GM18909 (cell line): ENCODE measurements around the gene MAP3K12.
A peak's percentile ranks its signal among the peaks of the same experiment; 100 is the strongest.
"Not testable (repeated sequence)": the region's sequence is repeated elsewhere in the genome, so short reads cannot be mapped to it uniquely, and the experiment has no call there.

Source experiments
- ATAC-seq: cut with Tn5 transposase; IDR thresholded peaks from one replicate; pipeline ENCODE4 v1.9.1; 2021; ENCODE audit warnings: mild to moderate bottlenecking; ENCODE audit not compliant: unreplicated experiment, poor library complexity

MAP3K12 gene

GRCh38 chr12:53450936-53451335, 48.3 kb downstream of the MAP3K12 start:
- no peak for ATAC-seq

- ATAC-seq, result not testable (repeated sequence)
Observed at GRCh38 chr12:53444593-53445325, 54.5 kb downstream of the MAP3K12 start.

- no peak for ATAC-seq
Observed at GRCh38 chr12:53443955-53444354, 55.3 kb downstream of the MAP3K12 start.

GRCh38 chr12:53441040-53441833, 58.0 kb downstream of the MAP3K12 start, which contains the start of gene PRR13:
PRR13 (plus strand) TSS chr12:53441734; CDS start chr12:53442715, 981 bp downstream.
- peak; percentile 98 for ATAC-seq

GRCh38 chr12:53439582-53439981, 59.7 kb downstream of the MAP3K12 start:
- ATAC-seq, result not testable (repeated sequence)

- ATAC-seq, result not testable (repeated sequence)
Observed at GRCh38 chr12:53435326-53435725, 63.9 kb downstream of the MAP3K12 start.

- no peak for ATAC-seq
Observed at GRCh38 chr12:53431187-53431586, 68.1 kb downstream of the MAP3K12 start.

GRCh38 chr12:53430116-53430515, 69.1 kb downstream of the MAP3K12 start:
- ATAC-seq, result no peak
